Renal cortical epithelial cell (primary cell): ENCODE results near the gene ADRA2B. TPM values are rescaled to one million over a fixed set of nuclear protein-coding genes. Genes with fewer than 3 reads are reported as not detected.
"Not testable (repeated sequence)": the region's sequence is repeated elsewhere in the genome, so short reads cannot be mapped to it uniquely, and the experiment has no call there.

Source experiments
- DNase-seq: peaks from one replicate; pipeline ENCODE4 v3.0.0-alpha.2; 2011; ENCODE audit warnings: low read depth
- total RNA-seq: library from RNA; depleted of rRNA; stranded (reverse); fragments of >200 nt; gene quantifications from 2 replicates; pipeline ENCODE4 v1.2.3, GENCODE V29; 2014

Gene ADRA2B
- total RNA-seq, 1 donor from 2014 or later: not detected

GRCh38 chr2:96089356-96090195 lies 26.8 kb downstream of the ADRA2B start:
- DNase-seq: no peak

GRCh38 chr2:96088340-96089335 lies 27.7 kb downstream of the ADRA2B start:
- no peak for DNase-seq

- DNase-seq: no peak
Observed at GRCh38 chr2:96087130-96087529, 29.2 kb downstream of the ADRA2B start.

GRCh38 chr2:96085541-96086355 lies 30.6 kb downstream of the ADRA2B start:
- no peak for DNase-seq

- not testable (repeated sequence) for DNase-seq
Observed at GRCh38 chr2:96084858-96085518, 31.4 kb downstream of the ADRA2B start.

- DNase-seq: no peak
Observed at GRCh38 chr2:96083989-96084857, 32.1 kb downstream of the ADRA2B start.

GRCh38 chr2:96083064-96083939 lies 33.1 kb downstream of the ADRA2B start:
- no peak for DNase-seq

- no peak for DNase-seq
Observed at GRCh38 chr2:96082211-96083063, 33.9 kb downstream of the ADRA2B start.

- DNase-seq: no peak
Observed at GRCh38 chr2:96081042-96081441, 35.3 kb downstream of the ADRA2B start.

GRCh38 chr2:96075199-96075771 lies 41.1 kb downstream of the ADRA2B start:
- DNase-seq: no peak

- DNase-seq: no peak
Observed at GRCh38 chr2:96074156-96074555, 42.2 kb downstream of the ADRA2B start.

- no peak for DNase-seq
Observed at GRCh38 chr2:96073170-96073775, 43.1 kb downstream of the ADRA2B start.

GRCh38 chr2:96072746-96073145 lies 43.6 kb downstream of the ADRA2B start:
- DNase-seq: no peak

GRCh38 chr2:96071977-96072491 lies 44.3 kb downstream of the ADRA2B start:
- DNase-seq: not testable (repeated sequence)

GRCh38 chr2:96071087-96071976 lies 45.0 kb downstream of the ADRA2B start:
- not testable (repeated sequence) for DNase-seq

- not testable (repeated sequence) for DNase-seq
Observed at GRCh38 chr2:96070351-96070750, 46.0 kb downstream of the ADRA2B start.
